A673 (cell line): ENCODE results near the gene PARP8. TPM values are rescaled to one million over a fixed set of nuclear protein-coding genes. Genes with fewer than 3 reads are reported as not detected.

Source experiments
- BruUV-seq: library from RNA; stranded (reverse); fragments of 400-500 nt; replicated peaks from 2 replicates; lab custom pipeline; 2021; lab: Mats Ljungman, UMichigan
- CTCF ChIA-PET: fragments of 300-600 bp; sonication (Branson Sonifier 250); formaldehyde crosslinking; loops from one replicate; lab custom pipeline; 2022; ENCODE audit warnings: antibody characterized with exemption; lab: Charles Lee
- POLR2A ChIA-PET: fragments of 300-600 bp; sonication (Branson Sonifier 250); formaldehyde crosslinking; loops from one replicate; lab custom pipeline; 2022; ENCODE audit warnings: antibody characterized with exemption; ENCODE audit not compliant: low non-redundant PET; lab: Charles Lee
- DNase-seq: peaks from one replicate; pipeline ENCODE4 v3.0.0-alpha.2; 2015; ENCODE audit warnings: low spot score
- H3K27ac ChIP-seq: fragments of 200-600 bp; sonication (generic); 2 replicates; pipeline ENCODE4 v1.5.1; 2016; ENCODE audit warnings: mixed run types, low read depth, mild to moderate bottlenecking, mixed read lengths, antibody characterized with exemption, low read length; ENCODE audit not compliant: poor library complexity, severe bottlenecking
- H3K27me3 ChIP-seq: fragments of 200-600 bp; sonication (generic); replicated peaks from 2 replicates; pipeline ENCODE4 v1.6.1; 2017; ENCODE audit warnings: mixed run types, low read depth, mild to moderate bottlenecking, mixed read lengths, antibody characterized with exemption, low read length; ENCODE audit not compliant: insufficient read depth, poor library complexity
- H3K36me3 ChIP-seq: fragments of 200-600 bp; sonication (generic); 2 replicates; pipeline ENCODE4 v1.6.1; 2016; ENCODE audit warnings: mixed run types, mild to moderate bottlenecking, mixed read lengths, antibody characterized with exemption, low read length; ENCODE audit not compliant: insufficient read depth, poor library complexity, severe bottlenecking
- H3K4me1 ChIP-seq: fragments of 200-600 bp; sonication (generic); 2 replicates; pipeline ENCODE4 v1.6.1; 2017; ENCODE audit warnings: mixed run types, mild to moderate bottlenecking, mixed read lengths, antibody characterized with exemption, low read length; ENCODE audit not compliant: insufficient read depth, poor library complexity, severe bottlenecking
- H3K4me3 ChIP-seq: fragments of 200-600 bp; sonication (generic); 2 replicates; pipeline ENCODE4 v1.5.1; 2016; ENCODE audit warnings: low read depth, mixed run types, mild to moderate bottlenecking, mixed read lengths, low read length; ENCODE audit not compliant: poor library complexity, severe bottlenecking
- H3K9me3 ChIP-seq: fragments of 200-600 bp; sonication (generic); 2 replicates; pipeline ENCODE4 v1.6.1; 2016; ENCODE audit warnings: mixed run types, low read depth, mild to moderate bottlenecking, mixed read lengths, antibody characterized with exemption, low read length; ENCODE audit not compliant: poor library complexity, severe bottlenecking
- EZH2 ChIP-seq: fragments of 200-600 bp; sonication (generic); IDR thresholded peaks from 2 replicates; pipeline ENCODE4 v1.6.1; 2017; ENCODE audit warnings: borderline replicate concordance, low read depth, mild to moderate bottlenecking, mixed read lengths, antibody characterized with exemption, low read length; ENCODE audit not compliant: poor library complexity, severe bottlenecking
- intact Hi-C: fragments of 100-400 bp; cut with micrococcal nuclease; formaldehyde crosslinking; loops from one replicate; pipeline ENCODE4 v1.10.0; 2022; ENCODE audit not compliant: unreplicated experiment
- total RNA-seq: library from RNA; stranded (reverse); gene quantifications from 2 replicates; pipeline ENCODE4 v1.2.3, GENCODE V29; 2021
- TF ChIP-seq, protein P1 (sequence below): fragments of 300-800, 200-600 bp; sonication (generic); conservative IDR thresholded peaks from 2 replicates; pipeline ENCODE4 v1.5.1; 2017; ENCODE audit warnings: low read depth, mild to moderate bottlenecking, antibody characterized with exemption, low read length, moderate library complexity, mixed read lengths

PARP8 gene
- total RNA-seq, 1 experiment from 2014 or later: 18.0 TPM

DNA sequence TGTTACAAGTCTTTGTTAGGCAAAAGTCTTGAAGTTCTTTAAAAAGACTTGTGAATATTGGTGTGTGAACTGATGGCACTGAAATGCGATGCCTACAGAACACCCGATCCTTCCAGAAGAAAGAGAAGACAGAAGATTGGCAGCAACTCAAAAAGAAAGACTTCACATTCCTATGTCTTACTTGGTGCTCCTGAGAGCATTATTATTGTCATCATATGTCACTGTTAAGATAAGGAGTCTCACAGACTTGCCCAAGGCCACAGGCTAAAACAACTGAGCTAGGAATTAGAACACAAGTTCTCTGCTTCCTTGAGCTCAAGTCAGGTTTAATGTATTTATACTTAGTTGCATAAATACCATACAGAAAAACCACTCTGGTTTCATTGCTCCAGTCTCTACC lies 198.0 kb downstream of the PARP8 start:
- H3K4me3 ChIP-seq: no peak overlapping the region
- POLR2A ChIA-PET: no interaction called here
- H3K27me3 ChIP-seq: no peaks in the 10 kb centered on the region
- TF ChIP-seq, protein P1, sequence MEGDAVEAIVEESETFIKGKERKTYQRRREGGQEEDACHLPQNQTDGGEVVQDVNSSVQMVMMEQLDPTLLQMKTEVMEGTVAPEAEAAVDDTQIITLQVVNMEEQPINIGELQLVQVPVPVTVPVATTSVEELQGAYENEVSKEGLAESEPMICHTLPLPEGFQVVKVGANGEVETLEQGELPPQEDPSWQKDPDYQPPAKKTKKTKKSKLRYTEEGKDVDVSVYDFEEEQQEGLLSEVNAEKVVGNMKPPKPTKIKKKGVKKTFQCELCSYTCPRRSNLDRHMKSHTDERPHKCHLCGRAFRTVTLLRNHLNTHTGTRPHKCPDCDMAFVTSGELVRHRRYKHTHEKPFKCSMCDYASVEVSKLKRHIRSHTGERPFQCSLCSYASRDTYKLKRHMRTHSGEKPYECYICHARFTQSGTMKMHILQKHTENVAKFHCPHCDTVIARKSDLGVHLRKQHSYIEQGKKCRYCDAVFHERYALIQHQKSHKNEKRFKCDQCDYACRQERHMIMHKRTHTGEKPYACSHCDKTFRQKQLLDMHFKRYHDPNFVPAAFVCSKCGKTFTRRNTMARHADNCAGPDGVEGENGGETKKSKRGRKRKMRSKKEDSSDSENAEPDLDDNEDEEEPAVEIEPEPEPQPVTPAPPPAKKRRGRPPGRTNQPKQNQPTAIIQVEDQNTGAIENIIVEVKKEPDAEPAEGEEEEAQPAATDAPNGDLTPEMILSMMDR: no peak
- no peak for TF ChIP-seq EZH2
- no peak for DNase-seq
- H3K36me3 ChIP-seq: no peaks in the 10 kb centered on the region
- H3K27ac ChIP-seq: no peak overlapping the region
- no TSS peak for BruUV-seq
- peaks cover 3% of the 10 kb centered on the region for H3K4me1 ChIP-seq
- no peaks in the 10 kb centered on the region for H3K9me3 ChIP-seq
- CTCF ChIA-PET: no interaction called here
- intact Hi-C loops: no loop called here

DNA sequence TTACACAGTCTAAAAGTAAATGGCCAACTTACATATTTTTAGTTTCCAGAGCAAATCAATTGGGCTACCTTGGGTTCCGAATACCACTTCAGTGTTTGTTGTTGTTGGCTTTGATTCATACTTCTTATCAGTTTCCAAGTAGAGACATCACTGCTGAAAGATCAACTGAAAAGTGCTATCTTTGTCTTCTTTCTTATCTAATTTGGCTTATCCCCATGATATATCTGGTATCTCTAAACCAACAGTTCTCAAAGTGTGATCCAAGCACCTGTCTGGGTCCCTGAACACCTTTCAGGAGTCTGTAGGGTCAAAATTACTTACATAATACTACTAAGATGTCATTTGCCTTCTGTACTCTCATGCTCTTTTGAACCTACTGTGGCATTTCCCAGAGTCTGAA lies 200.0 kb downstream of the PARP8 start:
- no TSS peak for BruUV-seq
- Histone ChIP-seq H3K4me3 (no peak overlapping the region), H3K9me3 (no peaks in the 10 kb centered on the region), H3K4me1 (peaks cover 3% of the 10 kb centered on the region), H3K27ac (no peak overlapping the region), H3K36me3 (no peaks in the 10 kb centered on the region), H3K27me3 (no peaks in the 10 kb centered on the region)
- DNase-seq: no peak
- ChIA-PET CTCF (no interaction called here), POLR2A (no interaction called here)
- no peak for TF ChIP-seq EZH2
- TF ChIP-seq, protein P1: no peak
- intact Hi-C loops: no loop called here

DNA sequence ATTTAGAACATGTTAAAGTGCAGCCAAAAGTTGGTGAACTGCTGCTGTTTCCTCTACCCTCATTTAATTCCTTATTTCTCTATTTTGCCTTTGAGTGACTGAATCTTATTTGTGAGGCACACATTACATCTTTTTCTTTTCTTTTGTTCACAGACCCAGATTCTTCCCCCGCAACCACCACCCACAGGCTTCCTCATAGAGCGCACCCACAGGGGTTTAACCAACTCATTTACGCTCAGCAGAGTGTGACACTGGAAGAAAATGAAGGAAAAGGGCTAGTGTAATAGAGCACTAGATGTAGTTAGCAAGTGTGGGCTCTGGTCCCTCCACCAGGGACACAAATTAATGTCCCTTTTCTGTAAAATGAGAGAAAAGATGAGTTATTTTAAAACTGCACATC lies 200.7 kb downstream of the PARP8 start:
- H3K27me3 ChIP-seq: no peaks in the 10 kb centered on the region
- H3K36me3 ChIP-seq: no peaks in the 10 kb centered on the region
- H3K4me1 ChIP-seq: peaks cover 3% of the 10 kb centered on the region
- H3K9me3 ChIP-seq: no peaks in the 10 kb centered on the region
- BruUV-seq: no TSS peak
- TF ChIP-seq EZH2: no peak
- TF ChIP-seq, protein P1: 0 out of 2 replicates have a peak, but pooled peaks have one; percentile 12
- no peak overlapping the region for H3K4me3 ChIP-seq
- DNase-seq: peak; percentile 72
- intact Hi-C loops: no loop called here
- ChIA-PET CTCF (no interaction called here), POLR2A (no interaction called here)
- H3K27ac ChIP-seq: no peak overlapping the region
